Gastrocnemius medialis (tissue), 4 donors: ENCODE measurements around the gene GEN1. TPM values are rescaled to one million over a fixed set of nuclear protein-coding genes. Genes with fewer than 3 reads are reported as not detected.

Experiments used
- ATAC-seq, 2 donors: fragments of 150-250 bp; one replicate each; pipeline ENCODE4 v1.9.1; 2016
- DNase-seq, 2 donors: peaks; one replicate each; pipeline ENCODE4 v3.0.0-alpha.2; 2019
- H3K27ac ChIP-seq, 4 donors: fragments of 200-600 bp; sonication (generic); 1 replicate in 1 of 4; 2 replicates in 3 of 4; pipeline ENCODE4 v1.5.1; 2016 to 2018; ENCODE audit warnings: mild to moderate bottlenecking in 2 of 4, moderate library complexity in 1 of 4
- H3K27me3 ChIP-seq, 3 donors: fragments of 200-600 bp; sonication (generic) in 2 of 3; 1 replicate in 1 of 3; 2 replicates in 2 of 3; pipeline versions ENCODE4 v1.5.1 to v1.6.0; 2016 to 2019; ENCODE audit warnings: mild to moderate bottlenecking in 1 of 3, moderate library complexity in 1 of 3
- H3K36me3 ChIP-seq, 2 donors: fragments of 200-600 bp; sonication (generic) in 1 of 2; one replicate each; pipeline ENCODE4 v1.5.1; 2017 to 2018
- H3K4me1 ChIP-seq, 2 donors: fragments of 200-600 bp; sonication (generic) in 1 of 2; one replicate each; pipeline ENCODE4 v1.5.1; 2016 to 2017; ENCODE audit warnings: mild to moderate bottlenecking in 2 of 2
- H3K4me3 ChIP-seq, 4 donors: fragments of 200-600 bp; sonication (generic) in 3 of 4; 1 replicate in 1 of 4; 2 replicates in 3 of 4; pipeline ENCODE4 v1.5.1; 2016 to 2019; ENCODE audit warnings: mild to moderate bottlenecking in 2 of 4
- H3K9me3 ChIP-seq, 3 donors: fragments of 200-600 bp; sonication (generic) in 2 of 3; 1 replicate in 1 of 3; 2 replicates in 2 of 3; pipeline ENCODE4 v1.5.1; 2016 to 2019
- POLR2A ChIP-seq, 2 donors: fragments of 450-650 bp; IDR thresholded peaks; one replicate each; pipeline ENCODE4 v1.6.1; 2017; ENCODE audit warnings: antibody characterized with exemption in 2 of 2, mild to moderate bottlenecking in 2 of 2, moderate library complexity in 2 of 2
- in situ Hi-C, 4 donors: fragments of 200-750 bp; cut with MboI; loops; one replicate each; pipeline versions ENCODE4 v1.15.0 to v1.8.0; 2017; ENCODE audit warnings: low sequenced_read_pairs in 4 of 4
- intact Hi-C: fragments of 100-400 bp; cut with DNase I; formaldehyde crosslinking; loops from one replicate; pipeline ENCODE4 v1.15.1; 2023; ENCODE audit warnings: low total_unique reads
- total RNA-seq, 4 donors: library from RNA; depleted of rRNA; stranded (reverse); fragments of >200 nt; gene quantifications; one replicate each; pipeline versions ENCODE4 v1.1.0 to v1.2.3, GENCODE V29; 2016
- TF ChIP-seq, protein P1 (sequence below), 5 experiments: fragments of 450-650 bp in 3 of 5; fragments of 200-600 bp in 2 of 5; sonication (generic) in 2 of 5; IDR thresholded peaks in 4 of 5; conservative IDR thresholded peaks in 1 of 5; 1 replicate in 4 of 5; 2 replicates in 1 of 5; pipeline ENCODE4 v1.5.1; 2016 to 2019; ENCODE audit warnings: antibody characterized with exemption in 5 of 5, mild to moderate bottlenecking in 3 of 5, moderate library complexity in 3 of 5

GEN1 gene
- total RNA-seq, 4 donors from 2014 or later, result 0.31 to 8.7 (median 2.3) TPM

DNA sequence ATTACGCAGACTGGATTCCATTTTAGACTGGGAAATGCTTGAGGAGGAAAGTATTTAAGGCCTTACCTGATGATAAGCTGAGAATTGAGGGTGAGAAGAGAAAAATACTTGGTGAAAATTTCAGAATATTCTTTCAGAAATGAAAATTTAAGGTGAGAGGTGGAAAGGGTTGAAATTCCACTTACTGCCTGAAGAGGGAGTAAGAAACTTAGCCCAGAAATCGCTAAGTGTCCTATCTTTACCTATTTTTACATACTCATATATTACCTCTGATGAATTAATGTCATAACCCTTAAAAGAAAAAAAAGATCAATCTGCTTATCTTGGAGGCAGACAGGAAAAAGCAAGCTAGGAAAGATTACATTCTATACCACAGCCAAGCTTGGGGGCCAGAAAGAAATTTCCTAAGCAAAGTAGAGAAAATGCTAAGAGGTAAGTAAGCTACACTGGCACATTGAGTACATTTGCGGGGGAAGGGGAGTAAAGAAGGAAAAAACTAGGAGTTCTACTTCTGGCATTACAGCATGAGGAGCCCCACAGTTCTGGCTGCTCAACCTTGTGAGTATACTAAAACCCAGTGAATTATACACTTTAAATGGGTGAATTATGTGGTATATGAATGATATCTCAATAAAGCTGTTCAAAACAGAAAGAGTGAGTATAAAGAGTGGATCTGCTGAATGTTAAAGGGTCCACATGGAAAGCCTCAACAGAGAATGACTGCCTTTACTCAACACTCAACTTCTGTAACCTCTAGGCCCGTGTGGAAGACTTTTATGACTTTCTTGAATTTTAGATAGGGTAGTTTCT lies 34.2 kb upstream of the GEN1 start:
- in situ Hi-C loops (loop anchor here in 3 of 4 donors (5.0 to 25.0 kb wide), 3 partner anchors 105 to 443 kb away; no protein-coding TSS in a partner anchor), intact Hi-C loops (loop anchor here (1.0 kb wide), 1 partner anchor 111 kb away; no protein-coding TSS in a partner anchor)
- peaks cover 2 to 76% of the 10 kb centered on the region in 2 donors for H3K36me3 ChIP-seq
- DNase-seq, result no peak
- no peak overlapping the region for H3K27ac ChIP-seq
- H3K27me3 ChIP-seq, result no peaks in the 10 kb centered on the region
- TF ChIP-seq, protein P1, sequence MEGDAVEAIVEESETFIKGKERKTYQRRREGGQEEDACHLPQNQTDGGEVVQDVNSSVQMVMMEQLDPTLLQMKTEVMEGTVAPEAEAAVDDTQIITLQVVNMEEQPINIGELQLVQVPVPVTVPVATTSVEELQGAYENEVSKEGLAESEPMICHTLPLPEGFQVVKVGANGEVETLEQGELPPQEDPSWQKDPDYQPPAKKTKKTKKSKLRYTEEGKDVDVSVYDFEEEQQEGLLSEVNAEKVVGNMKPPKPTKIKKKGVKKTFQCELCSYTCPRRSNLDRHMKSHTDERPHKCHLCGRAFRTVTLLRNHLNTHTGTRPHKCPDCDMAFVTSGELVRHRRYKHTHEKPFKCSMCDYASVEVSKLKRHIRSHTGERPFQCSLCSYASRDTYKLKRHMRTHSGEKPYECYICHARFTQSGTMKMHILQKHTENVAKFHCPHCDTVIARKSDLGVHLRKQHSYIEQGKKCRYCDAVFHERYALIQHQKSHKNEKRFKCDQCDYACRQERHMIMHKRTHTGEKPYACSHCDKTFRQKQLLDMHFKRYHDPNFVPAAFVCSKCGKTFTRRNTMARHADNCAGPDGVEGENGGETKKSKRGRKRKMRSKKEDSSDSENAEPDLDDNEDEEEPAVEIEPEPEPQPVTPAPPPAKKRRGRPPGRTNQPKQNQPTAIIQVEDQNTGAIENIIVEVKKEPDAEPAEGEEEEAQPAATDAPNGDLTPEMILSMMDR (IDR thresholded peaks at IDR 0.05 in 4 of 5, conservative IDR thresholded peaks at IDR 0.05 in 1 of 5), result peak; percentile 56 to 80 (median 67)
- no peak for TF ChIP-seq POLR2A (IDR thresholded peaks at IDR 0.05)
- H3K4me3 ChIP-seq, result no peak overlapping the region
- no peak for ATAC-seq
- H3K9me3 ChIP-seq, result no peaks in the 10 kb centered on the region
- no peaks in the 10 kb centered on the region for H3K4me1 ChIP-seq

DNA sequence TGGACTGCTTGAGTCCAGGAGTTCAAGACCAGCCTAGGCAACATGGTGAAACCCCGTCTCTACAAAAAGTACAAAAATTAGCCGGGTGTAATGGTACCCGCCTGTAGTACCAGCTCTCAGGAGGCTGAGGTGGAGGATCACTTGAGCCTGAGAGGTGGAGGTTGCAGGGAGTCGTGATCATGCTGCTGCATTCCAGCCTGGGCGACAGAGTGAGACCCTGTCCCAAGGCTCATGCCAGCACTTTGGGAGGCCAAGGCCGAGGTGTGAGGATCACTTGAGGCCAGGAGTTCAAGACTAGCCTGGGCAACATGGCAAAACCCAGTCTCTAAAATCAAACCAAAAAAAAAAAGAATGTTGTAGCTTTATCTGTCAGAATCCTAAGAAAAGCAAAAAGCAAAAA lies 25.7 kb upstream of the GEN1 start:
- intact Hi-C loops (no loop called here), in situ Hi-C loops (loop anchor here in 2 of 4 donors (10.0 to 25.0 kb wide), 2 partner anchors 97 to 109 kb away; no protein-coding TSS in a partner anchor)
- no peaks in the 10 kb centered on the region for H3K27me3 ChIP-seq
- peaks cover 0 to 55% of the 10 kb centered on the region in 2 donors for H3K36me3 ChIP-seq
- no peak overlapping the region for H3K4me3 ChIP-seq
- no peak overlapping the region for H3K27ac ChIP-seq
- ATAC-seq, result no peak
- no peak for DNase-seq
- no peaks in the 10 kb centered on the region for H3K4me1 ChIP-seq
- TF ChIP-seq POLR2A (IDR thresholded peaks at IDR 0.05), result no peak
- TF ChIP-seq, protein P1 (IDR thresholded peaks at IDR 0.05 in 4 of 5, conservative IDR thresholded peaks at IDR 0.05 in 1 of 5), result no peak
- H3K9me3 ChIP-seq, result no peaks in the 10 kb centered on the region

DNA sequence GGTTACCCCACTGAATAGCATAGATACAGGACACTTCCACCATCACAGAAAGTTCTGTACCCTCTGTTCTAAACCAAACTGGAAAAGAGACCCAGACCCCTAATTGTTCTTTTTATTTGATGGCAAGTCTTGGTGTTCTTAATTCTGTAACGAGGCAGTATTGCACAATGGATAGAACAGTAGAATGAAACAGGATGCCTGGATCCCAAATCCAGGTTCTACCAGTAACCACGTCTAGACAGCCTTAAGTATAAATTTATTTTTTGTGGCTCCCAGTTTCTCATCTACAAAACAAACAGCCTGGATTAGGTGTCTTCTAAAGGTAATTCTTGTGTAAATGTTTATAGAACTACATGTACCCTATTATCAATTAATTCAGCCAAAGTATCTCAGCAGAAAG lies 24.1 kb upstream of the GEN1 start:
- TF ChIP-seq, protein P1 (IDR thresholded peaks at IDR 0.05 in 4 of 5, conservative IDR thresholded peaks at IDR 0.05 in 1 of 5), result no peak
- TF ChIP-seq POLR2A (IDR thresholded peaks at IDR 0.05), result no peak
- Histone ChIP-seq H3K27ac (no peak overlapping the region), H3K4me3 (no peak overlapping the region), H3K9me3 (no peaks in the 10 kb centered on the region), H3K36me3 (peaks cover 0 to 57% of the 10 kb centered on the region in 2 donors), H3K27me3 (no peaks in the 10 kb centered on the region), H3K4me1 (no peaks in the 10 kb centered on the region)
- in situ Hi-C loops, result loop anchor here in 2 of 4 donors (10.0 to 25.0 kb wide), 2 partner anchors 95 to 107 kb away; no protein-coding TSS in a partner anchor
- DNase-seq (no peak), ATAC-seq (no peak)
- intact Hi-C loops, result no loop called here

DNA sequence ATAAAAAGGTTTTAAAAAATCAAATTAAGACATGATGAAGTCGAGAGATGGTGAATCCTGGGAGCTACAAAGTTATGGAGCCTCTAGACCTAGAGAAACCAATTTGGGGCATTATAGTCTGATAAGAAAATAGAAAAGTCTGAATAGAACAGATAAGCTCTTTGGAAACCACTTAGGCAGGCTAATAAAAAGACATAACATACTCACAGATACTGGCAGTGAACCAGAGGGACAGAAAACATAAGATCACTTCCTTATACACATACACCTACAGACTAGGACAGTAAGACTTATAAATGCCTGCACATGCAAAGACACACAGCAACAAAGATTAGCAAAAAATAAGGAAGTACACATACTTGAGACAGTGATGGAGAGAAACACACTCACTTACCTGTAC lies 20.3 kb upstream of the GEN1 start:
- H3K27ac ChIP-seq, result no peak overlapping the region
- no peaks in the 10 kb centered on the region for H3K9me3 ChIP-seq
- H3K36me3 ChIP-seq, result peaks cover 0 to 68% of the 10 kb centered on the region in 2 donors
- no peaks in the 10 kb centered on the region for H3K27me3 ChIP-seq
- H3K4me1 ChIP-seq, result no peaks in the 10 kb centered on the region
- no peak for DNase-seq
- no peak for TF ChIP-seq POLR2A (IDR thresholded peaks at IDR 0.05)
- TF ChIP-seq, protein P1 (IDR thresholded peaks at IDR 0.05 in 4 of 5, conservative IDR thresholded peaks at IDR 0.05 in 1 of 5), result no peak
- in situ Hi-C loops, result loop anchor here in 1 of 4 donors (25.0 kb wide), 1 partner anchor 104 kb away; no protein-coding TSS in a partner anchor
- no peak overlapping the region for H3K4me3 ChIP-seq
- intact Hi-C loops, result no loop called here
- no peak for ATAC-seq
